ENCODE measurements around the gene APOB.

Gene APOB

DNA sequence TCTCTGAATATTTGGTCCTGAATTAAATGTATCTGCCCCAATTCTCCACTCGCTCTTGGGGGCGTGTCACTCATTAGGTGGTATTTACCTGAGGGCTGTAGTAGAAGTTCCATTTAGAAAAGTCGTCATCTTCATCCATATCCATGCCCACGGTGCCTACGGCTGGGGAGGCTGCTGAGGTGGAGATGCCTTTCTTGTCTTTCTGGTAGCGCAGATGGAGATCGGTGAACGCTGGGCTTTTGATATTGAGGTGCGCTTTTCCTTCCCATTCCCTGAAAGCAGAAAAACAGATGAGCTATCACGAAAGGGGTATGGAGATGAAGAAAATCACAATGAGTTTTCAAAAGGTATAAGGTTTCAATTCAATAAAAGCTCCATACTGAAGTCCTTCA lies 39.7 kb downstream of the APOB start:
- no peak for DNase-seq

- no peak for DNase-seq
These were observed 40.2 kb downstream of the APOB start for GRCh38 chr2:21003572-21004180.

GRCh38 chr2:21002814-21003192 lies 41.1 kb downstream of the APOB start:
- DNase-seq = no peak

DNA sequence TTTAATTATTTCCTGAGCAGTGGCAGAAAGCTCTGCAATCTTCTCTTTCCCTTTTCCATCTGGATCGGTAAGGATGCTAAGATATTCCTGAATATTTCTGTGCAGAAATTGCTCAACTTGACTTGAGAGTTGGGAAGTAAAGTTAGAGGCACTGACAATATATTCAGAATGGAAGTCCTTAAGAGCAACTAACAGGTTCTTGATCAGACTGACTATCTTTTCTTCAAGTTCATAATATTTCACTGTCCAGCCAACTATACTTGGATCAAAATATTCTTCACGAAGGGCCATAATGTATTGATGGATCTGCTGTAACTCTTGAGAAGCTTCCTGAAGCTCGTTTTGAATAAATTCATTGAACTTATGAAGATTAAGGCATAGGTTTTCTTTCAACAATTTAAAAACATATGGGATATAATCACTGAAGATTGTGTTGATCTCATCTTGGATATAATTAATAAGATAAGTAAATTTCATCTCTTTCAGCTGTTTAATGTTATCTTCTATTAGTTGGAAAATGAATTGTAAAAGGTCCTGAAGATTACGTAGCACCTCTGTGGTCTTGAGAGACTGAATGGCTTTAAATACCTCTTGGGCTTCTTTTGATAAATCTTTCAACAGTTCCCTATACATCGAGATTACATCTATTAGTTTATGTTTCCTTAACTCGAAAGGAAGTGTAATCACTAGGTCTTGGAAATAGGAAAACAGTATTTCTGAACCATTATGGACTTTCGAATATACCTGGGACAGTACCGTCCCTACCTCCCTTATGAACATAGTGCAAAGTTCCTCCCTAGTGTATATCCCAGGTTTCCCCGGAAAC lies 41.7 kb downstream of the APOB start:
- no peak for DNase-seq

DNA sequence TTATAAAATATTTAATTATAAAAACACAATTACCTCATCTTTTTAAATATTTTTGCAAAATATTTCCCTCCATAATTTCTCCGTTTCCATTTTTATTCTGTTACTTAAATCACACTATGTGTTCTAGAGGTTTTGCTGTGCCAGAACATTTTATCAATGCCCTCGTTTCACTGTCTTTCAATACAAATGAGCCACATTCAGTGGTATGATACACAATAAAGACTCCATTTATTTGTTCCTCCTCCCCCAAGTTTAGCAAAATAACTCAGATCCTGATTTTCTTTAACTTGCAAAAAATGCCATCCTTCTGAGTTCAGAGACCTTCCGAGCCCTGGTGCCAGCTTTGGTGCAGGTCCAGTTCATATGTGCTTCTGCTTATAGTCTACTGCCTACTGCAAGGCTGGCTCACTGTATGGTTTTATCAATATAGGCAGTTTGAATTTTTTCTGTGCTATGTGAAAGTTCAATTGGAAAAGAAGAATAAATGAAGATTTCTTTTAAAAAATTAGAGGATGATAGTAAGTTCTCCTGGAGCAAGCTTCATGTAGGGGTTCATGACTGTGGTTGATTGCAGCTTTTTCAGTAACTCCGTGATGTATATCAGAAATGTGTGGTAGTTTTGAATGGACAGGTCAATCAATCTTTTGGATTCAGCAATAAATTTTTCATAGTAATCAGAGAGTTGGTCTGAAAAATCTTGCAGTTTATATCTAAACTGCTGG lies 42.5 kb downstream of the APOB start:
- DNase-seq = no peak

GRCh38 chr2:20999906-21000645 lies 43.8 kb downstream of the APOB start:
- DNase-seq = peak; percentile 5

DNA sequence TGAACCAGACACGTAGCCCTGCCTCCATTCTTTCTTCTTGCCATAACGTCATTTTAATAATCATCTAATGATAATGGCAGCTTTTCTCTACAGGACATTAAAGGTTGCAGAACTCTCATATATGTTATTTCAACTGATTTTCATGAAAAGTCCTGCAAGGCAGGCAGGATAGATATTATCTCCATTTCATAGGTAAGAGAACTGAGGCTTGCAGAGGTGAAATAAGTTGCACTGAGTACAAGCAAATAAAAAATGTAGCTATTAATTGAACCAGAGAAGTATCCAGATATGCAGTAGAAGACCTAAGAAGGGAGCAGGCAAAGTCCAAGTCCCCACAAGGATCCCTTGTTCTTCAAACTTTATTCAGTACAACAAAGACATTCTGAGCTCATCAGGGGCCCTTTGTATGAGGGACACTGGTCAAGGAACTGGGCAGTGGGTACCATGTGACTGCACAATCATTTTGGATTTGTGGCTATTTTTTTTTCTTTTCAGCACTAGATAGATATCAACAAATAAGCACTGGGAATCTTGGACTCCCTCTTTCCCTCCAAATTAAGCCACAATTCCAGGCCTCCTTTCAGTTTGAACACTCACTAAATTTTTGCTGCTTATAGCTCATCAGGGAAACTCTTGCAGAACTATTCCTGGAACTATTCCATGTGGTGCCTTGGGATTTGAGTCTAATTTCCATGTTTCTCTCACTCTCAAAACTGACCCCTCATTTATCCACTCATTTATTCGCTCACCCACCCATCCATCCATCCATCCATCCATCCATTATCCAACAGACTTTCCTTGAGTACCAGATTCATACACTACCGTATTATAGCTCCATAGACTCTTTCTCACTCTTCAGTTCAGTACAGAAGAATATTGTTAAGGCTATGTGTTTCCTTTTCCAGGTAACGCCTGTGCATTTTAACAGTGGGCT lies 44.6 kb downstream of the APOB start:
- no peak for DNase-seq

DNA sequence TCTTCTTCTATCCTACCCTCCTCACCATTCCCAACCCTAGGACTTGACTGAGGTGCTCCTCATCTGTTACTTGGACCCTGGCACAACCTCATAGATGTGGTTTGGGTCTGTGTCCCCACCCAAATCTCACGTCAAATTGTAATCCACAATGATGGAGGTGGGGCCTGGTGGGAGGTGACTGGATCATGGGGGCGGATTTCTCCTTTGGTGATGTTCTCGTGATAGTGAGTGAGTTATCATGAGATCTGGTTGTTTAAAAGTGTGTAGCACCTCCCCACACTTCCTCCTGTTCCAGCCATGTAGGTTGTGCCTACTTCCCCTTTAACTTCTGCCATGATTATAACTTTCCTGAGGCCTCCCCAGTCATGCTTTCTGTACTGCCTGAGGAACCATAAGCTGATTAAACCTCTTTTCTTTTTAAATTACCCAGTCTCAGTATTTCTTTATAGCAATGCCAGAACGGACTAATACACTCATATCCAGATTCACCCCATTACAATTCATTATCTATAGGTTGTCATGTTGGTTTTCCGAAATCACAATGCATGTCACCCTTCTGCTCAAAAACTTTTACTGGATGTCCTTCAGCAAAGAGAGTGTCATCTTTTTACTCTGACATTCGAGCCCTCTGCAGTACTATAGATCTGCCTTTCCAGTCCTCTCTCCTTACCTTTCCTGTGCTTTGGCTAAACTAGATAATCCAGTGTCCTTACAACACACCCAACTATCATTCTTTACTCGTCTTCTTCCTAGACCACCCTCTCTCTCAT lies 45.7 kb downstream of the APOB start:
- no peak for DNase-seq

GRCh38 chr2:20994130-20994529 lies 49.7 kb downstream of the APOB start:
- DNase-seq = no peak

DNA sequence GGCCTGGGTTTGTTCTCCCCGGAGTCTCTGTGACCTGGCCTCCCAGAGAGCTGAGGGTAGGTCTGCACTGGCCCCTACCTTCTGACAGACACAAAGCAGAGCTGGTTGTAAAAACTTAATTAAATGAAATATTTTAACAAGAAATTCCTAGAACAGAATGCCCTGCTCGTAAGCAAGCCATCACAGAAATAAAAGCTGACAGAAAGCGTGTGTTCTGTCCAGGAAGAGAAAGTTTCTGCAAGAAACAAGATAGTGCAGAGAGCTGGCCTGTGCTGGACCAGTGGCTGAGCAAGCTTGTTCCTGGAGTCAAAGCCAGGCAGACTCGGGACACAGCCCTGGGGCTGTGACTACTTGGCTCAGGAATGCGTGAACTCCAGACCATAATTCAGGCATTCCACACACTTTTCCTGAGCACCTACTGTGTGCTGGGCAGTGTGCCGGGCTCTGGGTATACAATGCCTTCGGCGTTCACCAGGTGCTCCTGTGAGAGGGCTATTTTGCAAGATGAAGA lies 51.6 kb downstream of the APOB start:
- no peak for DNase-seq

GRCh38 chr2:20990442-20991430 lies 53.1 kb downstream of the APOB start:
- DNase-seq = no peak

GRCh38 chr2:20989404-20989803 lies 54.5 kb downstream of the APOB start:
- no peak for DNase-seq

DNA sequence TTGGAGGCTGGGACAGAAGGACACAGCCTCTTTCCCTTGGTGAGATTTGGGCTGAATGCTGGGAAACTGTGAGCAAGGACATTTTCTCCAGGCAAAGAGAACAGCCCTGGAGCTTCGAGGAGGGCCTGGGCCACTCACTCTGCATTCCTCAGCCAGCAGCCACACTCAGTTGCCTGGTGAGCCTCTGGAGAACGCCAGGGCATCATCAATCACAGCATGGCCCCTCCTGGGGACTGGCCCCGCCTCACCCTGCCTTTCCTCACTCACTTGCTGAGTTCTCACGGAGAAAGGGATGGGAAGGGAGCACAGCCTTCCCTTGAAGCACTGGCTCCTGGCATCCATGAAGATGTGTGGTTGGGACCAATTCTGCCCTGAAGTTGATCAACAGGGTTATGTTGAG lies 55.0 kb downstream of the APOB start:
- no peak for DNase-seq

DNA sequence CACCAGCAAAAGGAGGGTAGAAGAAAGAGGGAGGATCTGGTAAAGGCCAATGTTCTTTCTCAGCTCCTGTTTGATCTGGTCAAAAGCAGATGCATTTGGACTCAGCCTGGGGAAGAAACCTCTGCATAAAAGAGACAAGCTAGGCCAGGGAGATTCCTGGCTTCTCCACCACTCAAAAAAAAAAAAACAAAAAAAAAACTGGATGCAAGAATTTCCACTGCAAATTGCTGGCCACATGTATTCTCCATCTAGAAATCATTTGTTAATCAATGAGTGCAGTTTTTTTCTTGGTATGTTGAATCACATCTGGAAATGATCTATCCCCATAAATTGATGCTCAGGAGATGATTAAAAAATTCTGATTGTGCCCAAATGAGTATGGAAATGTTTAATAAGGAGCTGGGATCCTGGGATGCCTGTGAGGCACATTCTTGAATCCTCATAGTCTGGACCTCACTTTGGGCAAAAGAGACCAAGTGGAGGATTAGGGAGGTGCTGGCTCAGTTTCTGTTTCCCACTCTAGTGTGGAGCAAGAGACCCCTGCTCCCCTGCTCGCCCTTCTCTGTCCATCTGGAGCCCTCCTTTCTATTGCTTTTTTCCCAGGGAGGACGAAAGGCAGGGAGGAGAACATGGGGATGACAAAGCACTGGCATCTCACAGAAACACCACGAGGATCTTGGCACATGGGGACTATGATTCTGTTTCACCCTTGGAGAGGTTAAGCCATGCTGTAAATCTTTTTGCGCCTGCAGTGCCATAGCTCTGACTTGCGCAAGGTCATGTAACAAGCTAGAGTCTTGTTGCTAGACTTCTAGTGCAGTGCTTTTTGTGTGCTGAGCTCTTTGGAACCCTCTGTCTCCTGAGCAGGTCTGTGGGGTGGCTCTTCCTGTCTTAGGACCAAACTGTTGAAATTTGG lies 57.6 kb downstream of the APOB start:
- no peak for DNase-seq

GRCh38 chr2:20985062-20985461 lies 58.8 kb downstream of the APOB start:
- no peak for DNase-seq

GRCh38 chr2:20984408-20984807 lies 59.5 kb downstream of the APOB start:
- no peak for DNase-seq

DNA sequence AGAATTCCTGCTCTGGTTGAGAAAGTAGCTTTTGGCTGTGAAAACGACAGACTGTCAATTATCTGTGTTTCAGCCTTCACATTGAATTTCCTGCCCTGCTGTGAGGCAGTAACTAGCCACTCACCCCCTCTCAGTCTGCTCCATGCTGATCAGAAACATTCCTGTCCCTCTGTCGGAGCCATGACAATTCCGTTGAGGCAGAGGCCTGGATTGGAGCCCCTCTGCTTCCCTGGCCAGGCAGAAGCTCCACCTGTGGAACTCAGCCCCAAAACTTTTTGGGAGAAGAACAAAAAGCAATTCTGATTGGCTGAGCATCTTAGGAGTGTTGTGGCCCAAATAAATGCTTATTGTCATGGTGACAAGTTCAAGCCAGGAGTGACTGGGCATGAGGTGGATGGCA lies 60.0 kb downstream of the APOB start:
- no peak for DNase-seq

- no peak for DNase-seq
These were observed 61.0 kb downstream of the APOB start for GRCh38 chr2:20982861-20983260.

All from NCI-H2171 (cell line).